Caco-2 (cell line): Measurements from ENCODE around the gene TNS3. TPM values are rescaled to one million over a fixed set of nuclear protein-coding genes. Genes with fewer than 3 reads are reported as not detected.
A peak's percentile ranks its signal among the peaks of the same experiment; 100 is the strongest.

Experiments used
- BruUV-seq: library from RNA; stranded (reverse); fragments of 400-500 nt; replicated peaks from 2 replicates; lab custom pipeline; 2021; lab: Mats Ljungman, UMichigan
- CTCF ChIA-PET: fragments of 300-600 bp; sonication (Branson Sonifier 250); formaldehyde crosslinking; loops from one replicate; lab custom pipeline; 2022; ENCODE audit warnings: antibody characterized with exemption; lab: Charles Lee
- POLR2A ChIA-PET: fragments of 300-600 bp; sonication (Branson Sonifier 250); formaldehyde crosslinking; loops from one replicate; lab custom pipeline; 2022; ENCODE audit warnings: antibody characterized with exemption; lab: Charles Lee
- DNase-seq, 2 experiments: peaks; one replicate each; pipeline versions ENCODE4 v3.0.0 to v3.0.0-alpha.2; 2020 to 2022
- H3K27me3 ChIP-seq: replicated peaks from 2 replicates; pipeline ENCODE4 v1.6.0; 2011; ENCODE audit warnings: low read length; ENCODE audit not compliant: control insufficient read depth, insufficient read depth
- H3K36me3 ChIP-seq: 2 replicates; pipeline ENCODE4 v1.5.1; 2011; ENCODE audit warnings: low read length; ENCODE audit not compliant: control insufficient read depth, insufficient read depth
- H3K4me1 ChIP-seq: fragments of 250-450 bp; sonication (Bioruptor Pico); 2 replicates; pipeline ENCODE4 v1.5.1; 2020; ENCODE audit warnings: mild to moderate bottlenecking
- H3K4me3 ChIP-seq: 2 replicates; pipeline ENCODE4 v1.5.1; 2011; ENCODE audit warnings: low read depth, mild to moderate bottlenecking, control low read depth, low read length
- H3K9me3 ChIP-seq: fragments of 250-450 bp; sonication (Bioruptor Pico); 2 replicates; pipeline ENCODE4 v1.5.1; 2020; ENCODE audit warnings: mild to moderate bottlenecking, moderate library complexity
- H3K27ac Mint-ChIP-seq: one replicate; pipeline ENCODE4 v1.8.0; 2022; ENCODE audit warnings: mixed read lengths; ENCODE audit not compliant: unreplicated experiment
- H3K27me3 Mint-ChIP-seq: one replicate; pipeline ENCODE4 v1.8.0; 2022; ENCODE audit warnings: mixed read lengths; ENCODE audit not compliant: insufficient read depth, unreplicated experiment
- H3K36me3 Mint-ChIP-seq: one replicate; pipeline ENCODE4 v1.8.0; 2022; ENCODE audit warnings: mild to moderate bottlenecking, mixed read lengths; ENCODE audit not compliant: insufficient read depth, unreplicated experiment
- H3K4me1 Mint-ChIP-seq: one replicate; pipeline ENCODE4 v1.8.0; 2022; ENCODE audit warnings: low read depth, mixed read lengths; ENCODE audit not compliant: unreplicated experiment
- H3K4me3 Mint-ChIP-seq: one replicate; pipeline ENCODE4 v1.8.0; 2022; ENCODE audit warnings: mild to moderate bottlenecking, moderate library complexity, mixed read lengths; ENCODE audit not compliant: unreplicated experiment
- H3K9me3 Mint-ChIP-seq: one replicate; pipeline ENCODE4 v1.8.0; 2022; ENCODE audit warnings: mixed read lengths; ENCODE audit not compliant: unreplicated experiment
- intact Hi-C: fragments of 100-400 bp; cut with micrococcal nuclease; formaldehyde crosslinking; loops from one replicate; pipeline ENCODE4 v1.10.0; 2022; ENCODE audit not compliant: unreplicated experiment
- total RNA-seq: library from RNA; stranded (reverse); gene quantifications from 2 replicates; pipeline ENCODE4 v1.2.3, GENCODE V29; 2022
- TF ChIP-seq, protein P1 (sequence below), 2 experiments: fragments of 200-600 bp in 1 of 2; IDR thresholded peaks; 1 replicate in 1 of 2; 2 replicates in 1 of 2; pipeline versions ENCODE4 v1.5.1 to v1.8.0; 2011 to 2022; ENCODE audit warnings: antibody characterized with exemption in 1 of 2, control low read depth in 1 of 2, inconsistent platforms in 1 of 2, low read depth in 1 of 2, low read length in 1 of 2, mild to moderate bottlenecking in 1 of 2, moderate library complexity in 1 of 2; ENCODE audit not compliant: insufficient read depth in 1 of 2, severe bottlenecking in 1 of 2, unreplicated experiment in 1 of 2

TNS3 gene
- total RNA-seq, 1 experiment from 2014 or later: 263 TPM

DNA sequence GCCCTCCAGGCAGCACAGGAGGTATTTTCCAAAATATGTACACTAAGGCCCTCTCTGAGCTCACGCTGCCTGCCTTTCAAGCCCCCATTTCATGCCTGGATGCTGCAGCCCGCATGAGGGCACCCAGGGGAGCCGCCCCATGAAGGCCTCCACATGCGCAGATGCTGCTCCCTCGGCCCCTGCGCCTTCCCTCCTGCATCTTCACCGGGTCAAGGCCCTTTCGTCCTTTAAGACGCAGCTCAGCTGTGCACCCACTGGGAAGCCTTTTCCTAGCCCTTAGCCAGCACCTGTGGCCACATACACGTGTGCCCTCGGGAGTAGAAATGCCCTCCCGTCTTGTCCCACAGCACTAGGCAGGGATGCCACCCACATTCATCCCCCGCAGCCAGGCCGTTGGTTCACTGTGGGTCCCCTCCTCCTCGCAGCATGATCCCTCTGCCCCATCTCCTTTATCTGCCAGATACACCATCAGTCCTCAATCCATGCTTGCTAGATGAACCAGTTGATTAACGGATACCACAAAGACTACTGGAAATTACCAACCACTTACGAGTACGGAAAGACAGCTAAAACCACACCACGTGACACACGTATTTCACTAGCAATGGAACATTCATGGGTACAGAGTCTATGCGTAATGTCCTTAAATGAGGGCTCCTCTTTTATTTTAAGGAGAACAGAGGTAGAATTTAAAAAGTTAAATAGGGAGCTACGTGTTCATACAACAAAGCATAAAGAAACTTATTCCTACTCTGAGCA is 278.0 kb downstream of the TNS3 start:
- Mint-ChIP-seq H3K36me3 (peaks cover 99% of the 10 kb centered on the region), H3K4me1 (no peaks in the 10 kb centered on the region), H3K27me3 (no peaks in the 10 kb centered on the region), H3K4me3 (no peak overlapping the region), H3K27ac (peak overlapping the region; percentile 22), H3K9me3 (no peaks in the 10 kb centered on the region)
- intact Hi-C loops: no loop called here
- no TSS peak for BruUV-seq
- TF ChIP-seq, protein P1, sequence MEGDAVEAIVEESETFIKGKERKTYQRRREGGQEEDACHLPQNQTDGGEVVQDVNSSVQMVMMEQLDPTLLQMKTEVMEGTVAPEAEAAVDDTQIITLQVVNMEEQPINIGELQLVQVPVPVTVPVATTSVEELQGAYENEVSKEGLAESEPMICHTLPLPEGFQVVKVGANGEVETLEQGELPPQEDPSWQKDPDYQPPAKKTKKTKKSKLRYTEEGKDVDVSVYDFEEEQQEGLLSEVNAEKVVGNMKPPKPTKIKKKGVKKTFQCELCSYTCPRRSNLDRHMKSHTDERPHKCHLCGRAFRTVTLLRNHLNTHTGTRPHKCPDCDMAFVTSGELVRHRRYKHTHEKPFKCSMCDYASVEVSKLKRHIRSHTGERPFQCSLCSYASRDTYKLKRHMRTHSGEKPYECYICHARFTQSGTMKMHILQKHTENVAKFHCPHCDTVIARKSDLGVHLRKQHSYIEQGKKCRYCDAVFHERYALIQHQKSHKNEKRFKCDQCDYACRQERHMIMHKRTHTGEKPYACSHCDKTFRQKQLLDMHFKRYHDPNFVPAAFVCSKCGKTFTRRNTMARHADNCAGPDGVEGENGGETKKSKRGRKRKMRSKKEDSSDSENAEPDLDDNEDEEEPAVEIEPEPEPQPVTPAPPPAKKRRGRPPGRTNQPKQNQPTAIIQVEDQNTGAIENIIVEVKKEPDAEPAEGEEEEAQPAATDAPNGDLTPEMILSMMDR (IDR thresholded peaks at IDR 0.05; ENCODE audit: insufficient read depth in 1 of 2, low read depth in 1 of 2, low read length in 1 of 2, severe bottlenecking in 1 of 2, unreplicated experiment in 1 of 2): no peak
- Histone ChIP-seq H3K9me3 (no peaks in the 10 kb centered on the region), H3K36me3 (peaks cover 4% of the 10 kb centered on the region), H3K27me3 (no peaks in the 10 kb centered on the region), H3K4me1 (no peaks in the 10 kb centered on the region), H3K4me3 (no peak overlapping the region)
- ChIA-PET POLR2A (no interaction called here), CTCF (no interaction called here)
- no peak for DNase-seq

DNA sequence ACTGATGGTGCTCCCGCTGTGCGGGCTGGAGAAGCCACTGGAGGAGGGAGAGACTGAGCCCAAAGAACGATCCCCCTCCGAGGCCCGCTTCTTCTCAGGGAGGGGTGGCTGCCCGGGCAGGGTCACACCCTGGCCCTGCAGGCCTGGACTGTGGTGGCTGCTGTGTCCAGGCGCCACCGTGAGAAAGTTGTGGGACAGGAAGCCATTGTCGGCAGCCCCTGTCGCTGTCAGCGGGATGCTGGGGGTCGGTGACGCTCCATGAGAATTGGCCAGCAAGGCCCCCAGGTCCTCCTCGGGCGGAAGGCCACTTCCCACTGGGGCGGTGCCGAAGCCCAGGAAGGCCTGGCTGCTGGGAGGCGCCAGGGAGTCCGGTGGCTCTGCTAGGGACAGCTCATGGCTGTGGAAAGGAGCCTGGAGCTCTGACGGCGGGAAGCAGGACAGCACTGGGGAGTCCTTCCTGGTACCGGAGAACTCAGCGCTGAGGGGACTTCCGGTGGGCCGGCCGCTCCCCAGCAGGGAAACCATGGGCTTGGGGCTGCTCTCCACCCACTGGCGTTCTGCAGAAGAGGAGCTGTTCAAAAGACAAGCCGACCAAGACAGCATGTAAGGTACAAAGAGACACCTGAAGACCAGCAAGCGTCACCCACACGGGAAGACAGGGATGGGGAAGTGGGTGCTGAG is 278.8 kb downstream of the TNS3 start:
- no peak overlapping the region for H3K4me3 Mint-ChIP-seq
- H3K27ac Mint-ChIP-seq: peak overlapping the region; percentile 22
- no peaks in the 10 kb centered on the region for H3K4me1 Mint-ChIP-seq
- Histone ChIP-seq H3K36me3 (peaks cover 4% of the 10 kb centered on the region), H3K9me3 (no peaks in the 10 kb centered on the region), H3K4me3 (no peak overlapping the region), H3K27me3 (no peaks in the 10 kb centered on the region), H3K4me1 (no peaks in the 10 kb centered on the region)
- DNase-seq: no peak
- TF ChIP-seq, protein P1 (IDR thresholded peaks at IDR 0.05; ENCODE audit: insufficient read depth in 1 of 2, low read depth in 1 of 2, low read length in 1 of 2, severe bottlenecking in 1 of 2, unreplicated experiment in 1 of 2): no peak
- BruUV-seq: no TSS peak
- intact Hi-C loops: no loop called here
- ChIA-PET CTCF (no interaction called here), POLR2A (no interaction called here)
- no peaks in the 10 kb centered on the region for H3K27me3 Mint-ChIP-seq
- peaks cover 99% of the 10 kb centered on the region for H3K36me3 Mint-ChIP-seq
- no peaks in the 10 kb centered on the region for H3K9me3 Mint-ChIP-seq

DNA sequence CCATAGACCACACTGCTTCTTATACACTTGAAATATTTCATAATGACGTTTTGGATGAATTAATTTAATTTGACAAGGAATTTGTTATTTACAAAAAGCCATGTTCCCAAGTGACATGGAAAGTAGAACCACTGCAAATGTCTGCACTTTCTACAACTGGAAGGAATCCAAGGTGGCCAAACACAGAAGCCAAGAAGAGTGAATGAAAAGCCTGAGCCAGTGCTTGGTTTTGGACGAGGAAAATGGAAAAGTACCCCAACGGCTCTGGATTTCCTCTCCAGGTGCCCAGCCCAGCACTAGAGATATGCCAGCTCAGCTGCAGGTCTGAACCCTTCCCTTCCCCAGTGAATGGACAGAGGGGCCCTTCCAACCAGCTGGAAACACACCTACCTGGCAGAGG is 279.4 kb downstream of the TNS3 start:
- peaks cover 4% of the 10 kb centered on the region for H3K36me3 ChIP-seq
- intact Hi-C loops: no loop called here
- H3K27me3 ChIP-seq: no peaks in the 10 kb centered on the region
- peaks cover under 1% of the 10 kb centered on the region for H3K4me1 Mint-ChIP-seq
- peaks cover 99% of the 10 kb centered on the region for H3K36me3 Mint-ChIP-seq
- TF ChIP-seq, protein P1 (IDR thresholded peaks at IDR 0.05; ENCODE audit: insufficient read depth in 1 of 2, low read depth in 1 of 2, low read length in 1 of 2, severe bottlenecking in 1 of 2, unreplicated experiment in 1 of 2): no peak
- H3K9me3 ChIP-seq: no peaks in the 10 kb centered on the region
- H3K9me3 Mint-ChIP-seq: no peaks in the 10 kb centered on the region
- no peak overlapping the region for H3K4me3 Mint-ChIP-seq
- POLR2A ChIA-PET: no interaction called here
- DNase-seq: no peak
- H3K27me3 Mint-ChIP-seq: no peaks in the 10 kb centered on the region
- no peak overlapping the region for H3K27ac Mint-ChIP-seq
- CTCF ChIA-PET: no interaction called here
- H3K4me3 ChIP-seq: no peak overlapping the region
- BruUV-seq: no TSS peak
- no peaks in the 10 kb centered on the region for H3K4me1 ChIP-seq
